Gastrocnemius medialis (tissue), 4 donors: Measurements from ENCODE around the gene C1orf116.

ENCODE experiments used
- POLR2A ChIP-seq, 2 donors: fragments of 450-650 bp; IDR thresholded peaks; one replicate each; pipeline ENCODE4 v1.6.1; 2017; ENCODE audit warnings: antibody characterized with exemption in 2 of 2, mild to moderate bottlenecking in 2 of 2, moderate library complexity in 2 of 2
- TF ChIP-seq, protein P1 (sequence below), 5 experiments: fragments of 450-650 bp in 3 of 5; fragments of 200-600 bp in 2 of 5; sonication (generic) in 2 of 5; IDR thresholded peaks in 4 of 5; conservative IDR thresholded peaks in 1 of 5; 1 replicate in 4 of 5; 2 replicates in 1 of 5; pipeline ENCODE4 v1.5.1; 2016 to 2019; ENCODE audit warnings: antibody characterized with exemption in 5 of 5, mild to moderate bottlenecking in 3 of 5, moderate library complexity in 3 of 5

GRCh38 chr1:206971029-206971655 is 61.4 kb downstream of the C1orf116 start:
- no peak for TF ChIP-seq POLR2A (IDR thresholded peaks at IDR 0.05)
- TF ChIP-seq, protein P1, sequence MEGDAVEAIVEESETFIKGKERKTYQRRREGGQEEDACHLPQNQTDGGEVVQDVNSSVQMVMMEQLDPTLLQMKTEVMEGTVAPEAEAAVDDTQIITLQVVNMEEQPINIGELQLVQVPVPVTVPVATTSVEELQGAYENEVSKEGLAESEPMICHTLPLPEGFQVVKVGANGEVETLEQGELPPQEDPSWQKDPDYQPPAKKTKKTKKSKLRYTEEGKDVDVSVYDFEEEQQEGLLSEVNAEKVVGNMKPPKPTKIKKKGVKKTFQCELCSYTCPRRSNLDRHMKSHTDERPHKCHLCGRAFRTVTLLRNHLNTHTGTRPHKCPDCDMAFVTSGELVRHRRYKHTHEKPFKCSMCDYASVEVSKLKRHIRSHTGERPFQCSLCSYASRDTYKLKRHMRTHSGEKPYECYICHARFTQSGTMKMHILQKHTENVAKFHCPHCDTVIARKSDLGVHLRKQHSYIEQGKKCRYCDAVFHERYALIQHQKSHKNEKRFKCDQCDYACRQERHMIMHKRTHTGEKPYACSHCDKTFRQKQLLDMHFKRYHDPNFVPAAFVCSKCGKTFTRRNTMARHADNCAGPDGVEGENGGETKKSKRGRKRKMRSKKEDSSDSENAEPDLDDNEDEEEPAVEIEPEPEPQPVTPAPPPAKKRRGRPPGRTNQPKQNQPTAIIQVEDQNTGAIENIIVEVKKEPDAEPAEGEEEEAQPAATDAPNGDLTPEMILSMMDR (IDR thresholded peaks at IDR 0.05 in 4 of 5, conservative IDR thresholded peaks at IDR 0.05 in 1 of 5): no peak
